HG02943 (cell line): ENCODE results near the gene ANKRD60.

Experiments used
- ATAC-seq: cut with Tn5 transposase; IDR thresholded peaks from one replicate; pipeline ENCODE4 v1.9.1; 2021; ENCODE audit warnings: mild to moderate bottlenecking, low read depth, moderate library complexity; ENCODE audit not compliant: unreplicated experiment

Gene ANKRD60

DNA sequence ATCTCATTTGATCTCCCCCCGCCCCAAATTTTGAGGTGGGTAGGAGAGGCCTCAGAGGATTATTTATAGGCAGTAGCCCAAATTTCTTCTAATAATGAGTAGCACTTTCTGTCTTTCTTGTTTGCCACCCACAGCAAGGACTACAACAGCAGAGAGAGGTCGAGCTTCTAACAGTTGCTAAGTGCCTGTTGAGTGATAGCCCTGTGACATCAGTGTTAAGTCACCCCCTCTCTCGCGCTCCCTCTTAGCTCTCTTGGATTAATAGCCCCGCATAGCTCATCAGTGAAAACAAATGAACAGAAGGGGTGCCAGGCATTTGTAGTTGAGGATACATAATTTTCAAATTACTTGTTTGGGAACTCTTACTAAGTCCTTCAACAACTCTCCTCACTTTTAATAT lies 3.5 kb downstream of the ANKRD60 start:
- no peak for ATAC-seq

DNA sequence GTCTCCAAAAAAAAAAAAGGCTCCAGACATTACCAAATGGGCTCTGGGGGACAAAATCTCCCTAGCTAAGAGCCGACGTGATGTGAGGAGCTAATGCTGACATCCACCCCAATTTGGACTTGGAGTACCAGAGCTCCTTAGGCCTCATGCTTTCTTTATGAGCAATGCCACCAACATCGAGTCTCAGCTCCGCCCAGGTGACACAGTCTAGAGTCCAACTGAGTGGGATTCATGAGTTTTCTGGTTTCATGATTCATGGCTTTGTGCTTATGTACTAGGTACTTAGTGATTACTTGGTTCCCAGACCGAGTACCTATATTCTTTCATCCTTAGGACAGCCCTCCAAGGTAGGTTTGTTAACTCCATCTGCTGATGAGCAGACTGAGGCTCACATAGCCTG lies 4.4 kb downstream of the ANKRD60 start:
- ATAC-seq = no peak

DNA sequence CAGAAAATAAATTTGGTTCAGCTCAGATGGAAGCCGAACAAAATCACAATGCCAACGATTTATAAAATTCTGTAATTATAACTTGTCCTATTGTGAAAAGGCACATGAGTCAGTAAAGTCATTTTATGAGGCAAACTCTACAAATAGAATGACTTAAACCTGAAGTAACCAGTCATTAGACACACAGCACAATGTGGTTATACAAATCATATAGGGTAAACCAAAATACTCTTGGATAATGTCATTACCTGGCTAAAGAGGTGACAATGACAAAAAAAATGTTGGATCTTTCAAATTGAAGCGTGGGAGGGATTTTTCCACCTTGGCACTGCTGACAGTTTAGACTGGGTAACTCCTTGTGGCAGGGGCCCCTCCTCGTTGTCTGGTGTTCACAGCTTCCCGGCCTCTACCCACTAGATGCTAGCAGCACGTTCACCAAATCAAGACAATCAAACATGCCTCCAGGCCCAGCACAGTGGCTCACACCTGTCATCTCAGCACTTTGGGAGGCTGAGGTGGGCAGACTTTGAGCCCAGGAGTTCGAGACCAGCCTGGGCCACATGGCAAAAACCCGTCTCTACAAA lies 5.0 kb downstream of the ANKRD60 start:
- no peak for ATAC-seq

DNA sequence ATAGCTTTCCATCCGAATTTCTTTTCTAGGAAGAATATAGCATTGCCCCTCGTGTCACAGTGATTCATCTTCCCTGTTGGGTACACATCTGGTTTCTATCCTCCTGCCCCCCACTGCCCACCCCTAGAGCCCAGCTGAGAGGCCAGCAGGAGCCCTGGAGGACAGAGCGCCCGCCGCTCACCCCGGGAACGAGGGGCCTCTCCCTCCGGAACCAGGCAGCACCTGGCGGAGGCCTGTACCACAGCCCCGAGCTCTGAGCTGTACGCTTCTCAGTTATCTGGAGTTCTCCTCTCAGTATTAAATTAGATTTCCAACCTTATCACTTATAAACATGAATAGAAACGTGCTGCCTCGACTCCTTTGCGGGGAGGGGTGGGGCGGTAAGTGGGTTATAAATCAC lies 6.0 kb downstream of the ANKRD60 start:
- no peak for ATAC-seq

DNA sequence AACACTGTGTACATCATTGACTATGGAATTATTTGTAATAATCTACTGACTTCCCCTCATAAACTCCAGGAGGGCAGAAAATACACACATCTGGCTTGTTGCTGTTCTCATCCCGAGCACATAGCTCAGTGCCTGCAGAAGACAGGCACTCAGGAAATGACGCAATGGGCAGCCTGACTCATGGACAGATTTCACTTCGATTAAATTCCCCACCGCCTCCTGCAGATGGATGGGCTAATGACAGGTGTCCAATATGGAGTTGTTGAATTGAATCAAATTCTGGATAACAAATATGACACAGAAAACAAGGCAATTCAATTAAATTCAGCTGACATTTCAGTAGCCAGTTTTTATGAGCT lies 9.1 kb downstream of the ANKRD60 start:
- no peak for ATAC-seq

DNA sequence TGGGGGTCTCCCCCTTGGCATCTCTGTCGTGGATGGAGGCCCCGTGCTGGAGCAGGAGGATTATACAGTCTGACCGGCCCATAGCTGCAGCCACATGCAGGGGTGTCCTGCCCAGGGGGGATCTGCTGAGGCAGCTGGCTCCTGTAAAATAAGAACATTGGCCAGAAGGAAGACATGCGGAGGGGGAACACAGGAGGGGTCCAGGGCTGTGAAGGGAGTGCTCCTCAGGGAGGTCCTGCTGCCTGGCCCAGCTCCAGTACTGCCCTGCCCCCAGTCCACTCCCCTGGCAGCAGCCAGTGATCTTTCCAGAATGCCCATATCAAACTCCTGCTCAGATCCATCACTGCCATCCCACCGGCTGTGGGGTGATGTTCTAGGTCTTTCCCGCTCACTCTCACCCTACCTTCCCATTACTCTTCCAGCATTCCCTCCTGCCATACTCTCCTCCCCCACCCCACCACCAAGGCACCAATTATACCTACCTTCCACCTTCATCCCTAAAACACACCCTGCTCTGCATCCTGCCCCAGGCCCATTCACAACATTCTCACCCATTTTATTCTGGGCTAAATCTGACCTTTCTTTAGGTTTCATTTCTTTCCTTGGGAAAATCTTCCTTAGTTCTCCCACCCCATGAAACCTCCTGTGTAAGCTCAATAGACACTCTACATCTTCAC lies 9.7 kb downstream of the ANKRD60 start:
- no peak for ATAC-seq

DNA sequence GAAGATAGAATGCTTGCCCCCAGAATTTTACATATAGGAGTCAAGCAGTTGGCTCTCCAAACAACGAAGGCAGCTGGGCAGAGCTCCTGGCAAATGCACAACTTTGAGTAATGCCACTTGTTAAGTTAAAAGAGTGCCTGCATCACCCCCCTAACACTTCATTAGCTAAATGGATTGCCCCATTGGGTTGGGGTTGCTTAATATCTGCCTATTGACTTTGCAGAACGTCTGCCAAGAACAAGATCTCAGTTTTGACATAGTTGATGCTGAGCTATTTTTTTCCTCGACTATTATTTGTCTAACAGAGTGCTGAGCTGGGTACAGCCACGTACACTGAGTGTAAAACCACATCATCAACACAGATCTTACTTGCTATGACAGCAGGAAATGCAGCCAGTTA lies 12.1 kb downstream of the ANKRD60 start:
- ATAC-seq = no peak

DNA sequence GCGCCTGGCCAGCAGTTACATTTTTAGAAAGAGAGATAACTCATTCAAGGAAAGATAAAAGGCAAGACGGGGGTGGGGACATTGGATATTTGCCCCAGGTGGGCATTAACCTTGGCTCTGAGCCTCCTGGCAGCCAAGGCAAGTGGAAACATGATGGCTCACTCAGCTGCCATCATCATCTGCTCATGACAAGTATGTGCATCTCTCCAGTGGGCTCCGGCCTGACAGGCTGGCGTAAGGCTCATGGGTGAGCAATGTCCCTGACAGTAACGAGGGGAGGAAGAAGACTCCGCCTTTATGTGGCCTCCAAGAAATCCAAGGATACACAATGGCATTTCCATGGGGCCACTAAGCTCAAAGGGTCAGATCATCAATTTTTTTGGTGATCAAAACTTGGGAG lies 13.3 kb downstream of the ANKRD60 start:
- ATAC-seq = no peak

DNA sequence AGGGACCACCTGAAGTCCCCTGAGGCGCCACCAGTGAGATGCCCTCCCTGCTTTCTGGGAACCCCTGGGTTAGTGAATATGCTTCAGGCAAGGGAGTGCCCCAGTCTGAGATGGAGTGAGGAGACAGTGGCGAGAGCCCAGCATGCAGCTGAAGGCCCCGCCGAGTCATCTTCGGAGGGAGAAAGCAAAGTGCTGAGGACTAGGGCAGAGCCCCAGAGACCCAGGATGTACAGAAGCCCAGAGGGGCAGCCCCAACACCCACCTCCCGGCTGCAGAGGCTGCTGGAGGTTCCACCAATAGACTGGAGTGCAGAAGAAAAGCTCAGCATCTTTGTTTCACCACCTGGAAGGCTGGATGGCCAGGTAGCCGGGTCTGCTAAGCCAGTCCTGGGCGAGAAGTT lies 14.1 kb downstream of the ANKRD60 start:
- no peak for ATAC-seq

DNA sequence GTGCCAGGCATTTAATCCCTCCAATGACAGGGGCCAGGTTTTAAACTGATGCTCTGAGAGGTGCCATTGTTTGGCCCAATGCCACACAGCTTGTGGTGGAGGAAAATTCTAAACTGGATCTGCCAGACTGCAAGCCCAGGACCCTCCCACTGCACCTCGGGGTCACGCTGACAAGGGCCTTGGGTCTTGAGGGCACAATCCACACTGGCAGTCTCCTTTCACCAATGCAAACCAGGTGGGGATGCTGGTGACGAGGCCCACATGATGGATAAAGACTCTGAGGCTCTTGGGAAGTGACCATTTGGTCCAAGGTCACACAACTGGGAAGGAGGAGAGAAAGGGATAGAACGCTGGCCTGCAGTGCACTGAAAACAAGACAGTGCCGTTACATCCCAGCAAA lies 14.7 kb downstream of the ANKRD60 start:
- ATAC-seq = no peak

DNA sequence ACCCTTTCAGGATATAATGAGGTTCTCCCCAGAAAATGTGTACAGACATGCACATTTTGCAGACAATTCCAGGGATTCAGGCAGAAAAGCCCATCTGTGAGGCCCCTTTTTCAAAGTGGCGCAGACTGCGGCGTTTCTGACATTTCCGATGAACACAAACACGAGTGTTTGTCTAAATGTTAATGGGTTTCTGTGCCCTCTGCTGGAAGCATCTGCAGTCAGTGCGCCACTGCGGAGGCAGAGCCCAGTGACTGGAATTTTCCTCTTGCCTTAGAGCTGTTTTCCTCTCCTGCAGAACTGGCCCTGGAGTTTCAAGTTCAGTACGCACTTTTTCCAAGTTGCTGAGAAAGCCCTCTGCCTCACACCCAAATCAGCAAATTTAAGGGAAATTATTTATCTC lies 15.3 kb downstream of the ANKRD60 start:
- no peak for ATAC-seq

DNA sequence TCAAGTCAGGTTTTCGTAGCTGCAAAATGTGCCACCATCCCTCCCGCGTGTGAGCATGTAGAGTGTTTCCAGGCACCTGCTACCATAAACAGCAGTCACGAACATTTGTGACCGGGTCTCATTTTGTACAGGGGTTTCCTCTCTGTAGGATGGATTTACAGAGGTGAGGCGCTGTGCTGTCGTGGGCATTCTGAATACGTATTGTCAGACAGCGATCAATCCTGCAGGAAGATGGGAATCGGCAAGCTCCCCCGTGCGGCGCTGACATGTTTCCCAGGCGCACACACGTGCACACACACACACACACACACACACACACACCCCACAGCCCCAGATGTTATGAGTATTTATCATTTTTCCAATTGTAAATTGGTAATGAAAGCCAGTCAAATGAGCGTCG lies 15.8 kb downstream of the ANKRD60 start:
- ATAC-seq = no peak

DNA sequence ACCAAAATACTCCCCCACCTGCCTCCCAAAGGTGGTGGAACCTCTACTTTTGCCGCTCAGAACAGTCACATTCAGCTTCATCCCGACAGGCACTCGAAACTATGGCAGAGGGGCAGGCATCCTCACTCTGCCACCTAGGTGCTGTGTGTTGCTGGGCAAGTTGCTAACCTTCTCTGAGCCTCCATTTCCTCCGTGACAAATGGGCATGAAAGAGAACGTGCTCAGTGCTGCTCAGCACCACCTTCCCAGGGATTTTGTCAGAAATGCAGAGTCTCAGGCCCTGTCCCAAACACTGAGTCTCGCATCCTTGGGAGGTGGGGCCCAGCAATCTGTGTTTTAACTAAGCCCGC lies 18.1 kb downstream of the ANKRD60 start:
- ATAC-seq = no peak

DNA sequence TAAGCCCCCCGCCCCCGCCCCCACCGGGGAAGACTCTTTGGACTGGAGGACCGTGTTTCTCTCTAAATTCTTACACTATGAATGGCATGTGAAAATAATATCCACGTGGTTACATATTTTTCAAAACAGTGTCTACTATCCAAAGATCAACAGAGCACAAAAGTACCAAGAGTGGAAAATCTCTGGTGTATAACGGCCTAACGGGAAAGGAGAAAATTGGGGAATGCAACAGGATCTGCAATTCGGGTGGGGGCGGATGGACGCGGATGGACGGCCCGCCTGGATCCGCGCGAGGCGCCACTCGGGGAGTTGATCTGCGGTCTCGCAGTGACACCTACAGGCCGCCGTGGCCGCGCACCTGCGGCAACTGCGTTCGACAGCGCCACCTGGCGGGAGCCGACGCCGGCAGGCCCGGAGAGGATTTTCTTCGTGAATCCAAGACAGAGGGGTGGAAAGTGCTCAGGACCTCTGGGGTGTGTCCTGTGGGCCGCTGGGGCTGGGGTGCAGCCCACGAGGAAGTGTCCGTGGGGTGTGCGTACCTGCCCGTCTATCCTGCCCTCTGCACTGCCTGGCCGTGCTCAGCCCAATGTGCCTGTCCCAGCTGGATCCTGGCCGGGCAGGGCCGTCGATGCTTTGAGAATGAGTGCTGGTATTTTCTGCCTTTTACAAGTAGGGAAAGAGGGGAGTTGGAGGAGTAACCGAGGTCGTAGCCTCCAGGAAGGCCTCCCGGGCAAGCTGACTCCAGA lies 18.6 kb downstream of the ANKRD60 start:
- peak; percentile 64 for ATAC-seq

DNA sequence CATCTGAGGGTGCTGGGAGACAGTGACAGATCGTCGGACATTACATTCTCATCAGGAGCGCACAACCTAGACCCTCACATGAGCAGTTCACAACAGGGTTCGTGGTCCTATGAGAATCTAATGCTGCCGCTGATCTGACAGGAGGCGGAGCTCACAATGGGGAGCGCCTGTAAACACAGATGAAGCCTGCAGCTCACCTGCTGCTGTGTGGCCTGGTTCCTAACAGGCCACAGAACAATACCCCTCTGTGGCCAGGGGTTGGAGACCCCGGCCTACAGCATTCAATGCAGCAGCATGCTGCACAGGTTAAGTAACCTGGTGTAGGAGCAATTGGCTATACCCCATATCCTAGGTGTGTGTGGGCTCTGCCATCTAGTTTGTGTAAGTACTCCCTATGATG lies 19.5 kb downstream of the ANKRD60 start:
- ATAC-seq = no peak

DNA sequence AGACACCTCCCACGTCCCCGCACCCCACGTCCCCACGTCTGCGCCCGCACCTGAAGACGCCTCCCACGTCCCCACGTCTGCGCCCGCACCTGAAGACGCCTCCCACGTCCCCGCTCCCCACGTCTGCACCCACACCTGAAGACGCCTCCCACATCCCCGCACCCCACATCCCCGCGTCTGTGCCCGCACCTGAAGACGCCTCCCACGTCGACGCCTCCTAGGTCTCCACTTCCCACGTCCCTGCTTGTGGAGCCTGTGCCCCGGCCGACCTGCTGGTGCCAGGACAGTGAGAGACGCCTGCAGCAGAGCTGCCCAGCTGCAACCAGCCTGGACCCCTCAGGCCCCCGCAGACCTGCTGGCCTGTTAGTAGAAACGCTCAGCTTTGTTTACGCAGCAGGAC lies 22.6 kb downstream of the ANKRD60 start:
- ATAC-seq = no peak

DNA sequence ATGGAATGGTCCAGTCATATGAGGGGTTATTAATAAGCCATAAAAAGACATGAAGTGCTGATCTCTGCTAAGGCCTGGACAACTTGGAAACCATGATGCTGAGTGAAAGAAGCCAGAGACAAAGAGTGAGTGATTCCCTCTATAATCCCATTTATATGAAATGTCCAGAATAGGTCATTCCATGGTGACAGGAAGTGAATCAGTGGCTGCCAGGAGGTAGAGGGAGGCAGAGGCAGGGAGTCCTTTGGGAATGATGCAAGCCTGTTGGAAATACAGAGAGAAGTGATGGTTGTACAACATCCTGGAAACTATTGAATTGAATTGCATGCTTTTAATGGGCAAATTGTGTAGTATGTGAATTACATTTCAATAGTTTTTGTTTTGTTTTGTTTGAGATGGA lies 26.4 kb downstream of the ANKRD60 start:
- ATAC-seq = no peak

DNA sequence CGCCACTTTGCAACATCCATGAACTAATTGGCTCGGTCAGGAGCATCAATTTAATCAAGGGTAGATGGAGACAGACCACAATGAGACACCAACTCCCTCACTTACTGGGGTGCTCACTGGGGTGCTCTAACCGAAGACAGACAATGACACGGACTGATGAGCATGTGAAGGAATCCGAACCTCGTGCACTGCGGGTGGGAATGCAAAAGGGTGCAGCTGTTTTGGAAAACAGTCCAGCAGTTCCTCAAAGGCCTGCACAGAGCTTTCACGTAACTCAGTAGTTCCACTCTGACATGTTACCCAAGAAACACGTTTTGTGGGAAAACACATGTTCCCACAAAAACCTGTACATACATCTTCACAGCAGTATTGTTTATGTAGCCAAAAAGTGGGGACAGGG lies 26.8 kb downstream of the ANKRD60 start:
- ATAC-seq = no peak

DNA sequence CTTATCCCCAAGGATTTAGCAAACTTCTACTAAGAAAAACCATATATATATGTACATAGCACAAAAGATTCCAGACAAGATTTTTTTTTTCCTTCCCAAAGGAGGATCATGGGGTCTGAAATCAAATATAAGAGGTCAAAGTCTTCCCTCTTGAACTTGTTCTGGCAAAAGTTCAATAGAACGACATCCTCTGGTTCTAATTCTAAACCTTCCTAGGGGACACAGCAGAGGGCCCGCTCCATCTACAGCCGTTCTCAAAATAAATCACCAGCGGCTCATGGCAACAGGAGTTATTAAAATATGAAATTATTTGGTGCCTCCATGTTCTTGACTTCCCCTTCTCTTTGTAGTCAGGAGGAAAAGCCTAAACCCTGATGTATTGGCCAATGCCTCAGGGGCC lies 29.0 kb downstream of the ANKRD60 start:
- ATAC-seq = no peak

DNA sequence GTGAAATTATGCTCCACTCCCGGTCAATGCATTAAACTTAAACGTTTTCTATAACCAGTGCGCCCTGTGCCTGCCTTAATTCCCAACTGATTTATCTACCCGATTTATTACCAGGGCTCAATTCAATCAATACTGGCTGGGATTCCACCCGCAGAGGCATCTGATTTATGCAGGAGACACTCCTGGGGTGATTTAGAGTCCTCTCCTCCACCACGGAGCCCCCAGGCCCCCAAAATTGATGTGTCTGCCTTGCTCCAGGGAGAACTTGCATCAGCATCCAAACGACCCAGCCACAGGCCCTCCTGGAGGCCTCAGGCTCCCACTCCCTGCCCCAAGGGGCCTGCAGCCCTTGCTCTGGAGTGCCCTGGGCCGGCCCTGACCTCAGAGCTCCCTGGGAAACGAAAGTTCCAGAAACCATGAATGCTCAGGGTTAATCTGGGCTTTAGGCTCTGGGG lies 29.5 kb downstream of the ANKRD60 start:
- no peak for ATAC-seq

DNA sequence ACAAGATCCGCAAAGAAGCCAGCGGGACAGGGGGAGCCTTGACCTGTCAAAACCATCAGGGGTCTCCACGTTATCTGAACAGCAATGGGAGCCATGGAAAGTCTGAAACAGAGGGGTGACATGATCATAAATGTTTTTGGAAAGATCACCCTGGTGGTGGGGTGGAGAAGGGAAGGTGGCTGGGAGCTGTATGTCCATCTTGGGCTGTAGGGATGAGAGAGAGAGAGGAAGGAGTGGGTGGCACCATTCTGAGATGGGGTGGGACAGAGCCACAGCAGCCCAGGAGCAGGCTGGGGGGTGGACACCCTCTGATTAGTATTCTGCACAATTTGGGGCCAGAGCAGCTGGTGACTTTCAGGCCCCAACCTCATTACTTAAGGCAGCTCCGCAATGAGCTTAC lies 30.1 kb downstream of the ANKRD60 start:
- no peak for ATAC-seq

DNA sequence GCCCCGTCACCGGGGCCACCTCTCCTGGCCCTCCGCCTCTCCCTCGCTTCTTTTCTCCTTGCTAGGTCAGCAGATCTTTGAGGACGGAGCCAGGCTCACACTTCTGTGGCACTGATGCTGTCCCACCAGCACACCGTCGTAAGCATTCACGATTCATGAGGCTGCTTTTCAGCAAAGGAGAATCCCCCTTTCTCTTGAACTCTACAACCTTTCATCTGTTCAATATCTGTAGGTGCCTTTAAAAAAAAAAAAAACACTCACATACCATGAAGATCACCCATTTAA lies 31.3 kb downstream of the ANKRD60 start:
- ATAC-seq = no peak
